Measurements from ENCODE around the gene GFI1B. TPM values are rescaled to one million over a fixed set of nuclear protein-coding genes. Genes with fewer than 3 reads are reported as not detected.

Gene GFI1B
- total RNA-seq (under 1 TPM in 3 of 9 donors, not detected in 6; 0.14 to 0.78 (median 0.46) TPM), polyA plus RNA-seq (under 1 TPM in 1 of 3 donors, not detected in 2; 0.03 TPM)
- long read RNA-seq, donor 1 = 0 reads
- long read RNA-seq, donor 2 = 0 reads
- long read RNA-seq, donor 3 = 0 reads
- long read RNA-seq, donor 4 = 0 reads
- long read RNA-seq, donor 5 = 0 reads
- long read RNA-seq, donor 6 = 0 reads
- long read RNA-seq, donor 7 = 0 reads
- long read RNA-seq, donor 8 = 0 reads
- long read RNA-seq, donor 9 = 0 reads
- long read RNA-seq, donor 10 = 0 reads

DNA sequence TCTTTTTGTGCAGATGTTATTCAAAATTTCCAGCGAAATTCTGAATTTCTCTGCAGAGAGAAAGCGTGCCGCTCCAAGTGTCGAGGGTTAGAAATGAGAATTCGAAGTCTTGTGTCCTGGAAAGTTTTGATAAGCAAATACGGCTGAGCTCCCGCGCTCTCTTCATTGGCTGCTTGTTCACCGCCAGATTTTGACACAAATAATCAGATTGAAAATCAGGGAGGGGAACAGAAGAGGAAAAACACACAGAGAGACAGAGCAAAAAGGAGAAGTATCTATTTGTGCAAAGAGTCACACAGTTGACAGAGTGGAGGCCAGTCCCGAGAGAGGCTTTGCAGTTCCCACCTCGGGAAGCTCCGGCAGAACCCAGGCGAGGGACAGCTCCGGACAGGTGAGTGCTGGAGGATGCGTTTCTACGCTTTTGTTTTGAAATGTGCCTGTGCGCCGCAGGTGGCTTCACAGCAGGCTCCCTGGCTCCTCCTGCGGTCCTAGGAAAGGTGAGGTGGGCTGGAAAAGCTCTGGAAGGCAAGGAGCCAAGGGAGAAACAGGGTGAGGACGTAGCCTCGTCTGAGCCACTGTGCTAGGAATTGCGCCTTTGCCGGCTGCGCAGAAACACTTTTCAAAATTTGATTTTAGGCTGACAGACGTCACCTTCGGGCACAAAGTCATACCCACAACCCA is at the start of gene GFI1B:
TSS of gene GFI1B (plus strand) at position 244 of the 681 bp plus-strand sequence. CDS start 7,985 bp downstream, outside the sequence.
- 46 to 56% (median 50%) methylated on average over 26 of the region's 26 CpGs for WGBS, 4 donors
- Histone ChIP-seq H3K27me3 (peaks cover 14% of the 10 kb centered on the region), H3K36me3 (replicated peaks in 1 of 2) (no peaks in the 10 kb centered on the region), H3K4me3 (no peak within 1 kb of the TSS), H3K4me1 (replicated peaks in 1 of 2) (no peaks in the 10 kb centered on the region), H3K9me3 (replicated peaks in 1 of 3) (no peaks in the 10 kb centered on the region), H3K27ac (no peak within 1 kb of the TSS)
- intact Hi-C loops (cut with DNase I) = no loop called here
- no peak for DNase-seq
- TF ChIP-seq POLR2A (IDR thresholded peaks at IDR 0.05) = no peak
- TF ChIP-seq, protein P1, sequence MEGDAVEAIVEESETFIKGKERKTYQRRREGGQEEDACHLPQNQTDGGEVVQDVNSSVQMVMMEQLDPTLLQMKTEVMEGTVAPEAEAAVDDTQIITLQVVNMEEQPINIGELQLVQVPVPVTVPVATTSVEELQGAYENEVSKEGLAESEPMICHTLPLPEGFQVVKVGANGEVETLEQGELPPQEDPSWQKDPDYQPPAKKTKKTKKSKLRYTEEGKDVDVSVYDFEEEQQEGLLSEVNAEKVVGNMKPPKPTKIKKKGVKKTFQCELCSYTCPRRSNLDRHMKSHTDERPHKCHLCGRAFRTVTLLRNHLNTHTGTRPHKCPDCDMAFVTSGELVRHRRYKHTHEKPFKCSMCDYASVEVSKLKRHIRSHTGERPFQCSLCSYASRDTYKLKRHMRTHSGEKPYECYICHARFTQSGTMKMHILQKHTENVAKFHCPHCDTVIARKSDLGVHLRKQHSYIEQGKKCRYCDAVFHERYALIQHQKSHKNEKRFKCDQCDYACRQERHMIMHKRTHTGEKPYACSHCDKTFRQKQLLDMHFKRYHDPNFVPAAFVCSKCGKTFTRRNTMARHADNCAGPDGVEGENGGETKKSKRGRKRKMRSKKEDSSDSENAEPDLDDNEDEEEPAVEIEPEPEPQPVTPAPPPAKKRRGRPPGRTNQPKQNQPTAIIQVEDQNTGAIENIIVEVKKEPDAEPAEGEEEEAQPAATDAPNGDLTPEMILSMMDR (IDR thresholded peaks at IDR 0.05) = no peak

DNA sequence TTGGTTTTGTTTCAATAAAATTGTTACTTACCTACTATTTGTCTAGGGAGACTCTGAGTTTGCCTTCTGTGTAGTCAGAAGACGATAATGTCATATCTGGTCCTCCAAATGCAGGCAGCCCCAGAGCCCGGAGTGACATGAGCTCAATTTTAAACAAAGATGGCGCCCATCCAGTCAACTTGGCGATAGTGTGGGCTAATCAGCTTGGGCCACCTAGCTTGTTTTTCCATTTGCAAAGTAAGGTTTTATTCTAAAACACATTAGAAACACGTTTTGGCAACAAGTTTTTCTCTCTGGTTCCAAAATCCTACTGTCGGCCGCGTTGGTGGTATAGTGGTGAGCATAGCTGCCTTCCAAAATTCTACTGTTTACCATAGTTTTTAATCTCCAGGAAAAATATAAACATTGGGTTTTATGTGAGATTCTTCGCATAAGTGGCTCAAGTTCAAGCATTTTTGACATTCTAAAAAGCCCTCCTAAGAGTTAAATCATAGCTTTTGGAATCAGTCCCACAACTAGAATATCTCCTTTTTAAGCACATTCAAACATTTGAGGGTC is 47.2 kb upstream of the GFI1B start:
- H3K27me3 ChIP-seq = no peaks in the 10 kb centered on the region
- WGBS, 4 donors = 85 to 89% (median 86%) methylated on average over 9 of the region's 9 CpGs
- TF ChIP-seq, protein P1 (IDR thresholded peaks at IDR 0.05) = no peak
- TF ChIP-seq POLR2A (IDR thresholded peaks at IDR 0.05) = no peak
- H3K27ac ChIP-seq = no peak overlapping the region
- H3K9me3 ChIP-seq (replicated peaks in 1 of 3) = no peaks in the 10 kb centered on the region
- H3K36me3 ChIP-seq (replicated peaks in 1 of 2) = peaks cover 0 to 33% of the 10 kb centered on the region in 2 donors
- no peak for DNase-seq
- intact Hi-C loops (cut with DNase I) = no loop called here
- H3K4me3 ChIP-seq = no peak overlapping the region
- H3K4me1 ChIP-seq (replicated peaks in 1 of 2) = no peaks in the 10 kb centered on the region

DNA sequence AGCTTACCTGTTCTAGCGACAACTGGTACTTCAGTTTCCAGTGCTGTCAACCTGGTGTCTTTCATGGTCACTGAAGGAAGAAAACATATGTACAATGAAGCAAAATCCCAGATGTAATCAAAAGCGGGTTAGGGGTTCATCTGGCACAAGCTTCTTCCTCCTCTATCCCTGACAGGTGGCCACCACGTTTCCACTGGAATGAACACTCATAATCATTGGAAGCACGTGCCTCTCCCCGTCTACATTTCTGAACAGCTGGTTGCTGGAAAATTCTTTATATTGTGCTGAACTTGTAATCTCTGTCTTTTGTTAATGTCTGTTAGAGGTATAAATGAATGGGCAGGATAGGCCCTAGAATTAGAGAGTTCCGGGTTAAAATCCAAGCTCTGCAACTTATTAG is 43.5 kb upstream of the GFI1B start:
- no peak overlapping the region for H3K4me3 ChIP-seq
- H3K27me3 ChIP-seq = no peaks in the 10 kb centered on the region
- intact Hi-C loops (cut with DNase I) = no loop called here
- no peaks in the 10 kb centered on the region for H3K9me3 ChIP-seq (replicated peaks in 1 of 3)
- H3K36me3 ChIP-seq (replicated peaks in 1 of 2) = peaks cover 0 to 8% of the 10 kb centered on the region in 2 donors
- TF ChIP-seq, protein P1 (IDR thresholded peaks at IDR 0.05) = no peak
- no peak for TF ChIP-seq POLR2A (IDR thresholded peaks at IDR 0.05)
- no peak overlapping the region for H3K27ac ChIP-seq
- peaks cover 0 to 10% of the 10 kb centered on the region in 2 donors for H3K4me1 ChIP-seq (replicated peaks in 1 of 2)
- no peak for DNase-seq
- 89 to 96% (median 91%) methylated on average over 6 of the region's 6 CpGs for WGBS, 4 donors

DNA sequence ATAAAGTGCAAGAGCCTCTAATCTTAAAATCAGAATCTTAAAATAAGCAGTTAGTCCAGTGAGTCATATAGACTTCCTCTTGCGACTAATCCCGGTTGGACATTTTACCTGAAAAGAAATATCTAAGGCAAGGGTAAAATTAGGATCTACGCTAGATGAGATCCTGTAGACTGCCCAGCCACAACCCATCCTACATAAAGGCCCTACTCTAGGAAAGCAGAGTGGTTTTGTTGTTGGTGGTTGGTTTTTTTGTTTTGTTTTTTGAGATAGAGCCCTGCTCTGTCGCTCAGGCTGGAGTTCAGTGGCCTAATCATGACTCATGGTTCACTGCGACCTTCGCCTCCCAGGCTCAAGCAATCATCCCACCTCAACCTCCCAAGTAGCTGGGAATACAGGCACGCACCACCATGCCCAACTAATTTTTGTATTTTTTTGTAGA is 41.0 kb upstream of the GFI1B start:
- H3K4me3 ChIP-seq = no peak overlapping the region
- peaks cover 0 to 8% of the 10 kb centered on the region in 2 donors for H3K36me3 ChIP-seq (replicated peaks in 1 of 2)
- peak overlapping the region in 2 of 5 donors; percentile 35 to 43 for H3K27ac ChIP-seq
- TF ChIP-seq POLR2A (IDR thresholded peaks at IDR 0.05) = no peak
- TF ChIP-seq, protein P1 (IDR thresholded peaks at IDR 0.05) = no peak
- no peaks in the 10 kb centered on the region for H3K9me3 ChIP-seq (replicated peaks in 1 of 3)
- intact Hi-C loops (cut with DNase I) = no loop called here
- no peaks in the 10 kb centered on the region for H3K27me3 ChIP-seq
- peak in 3 of 7 donors; percentile 38 to 40 (median 39) for DNase-seq
- 63 to 80% (median 69%) methylated on average over 7 of the region's 7 CpGs for WGBS, 4 donors
- peaks cover 5 to 24% of the 10 kb centered on the region in 2 donors for H3K4me1 ChIP-seq (replicated peaks in 1 of 2)

All from adrenal gland (tissue), 19 donors.